Activated naive CD8-positive, alpha-beta T cell treated with anti-CD3 and anti-CD28 coated beads, Interleukin-2, amount 50 U/mL, for 24 hours (primary cell): ENCODE data around the gene SLC25A11.
A peak's percentile ranks its signal among the peaks of the same experiment; 100 is the strongest.

Source experiments
- ATAC-seq: fragments of 150-1000 bp; cut with Tn5 transposase; one replicate; pipeline ENCODE4 v1.10.0; 2021
- DNase-seq: peaks from one replicate; pipeline ENCODE4 v3.0.0; 2021
- H3K27ac Mint-ChIP-seq: one replicate; pipeline ENCODE4 v1.8.0; 2021; ENCODE audit warnings: mild to moderate bottlenecking, mixed read lengths
- H3K27me3 Mint-ChIP-seq: one replicate; pipeline ENCODE4 v1.8.0; 2021; ENCODE audit warnings: mixed read lengths
- H3K36me3 Mint-ChIP-seq: one replicate; pipeline ENCODE4 v1.8.0; 2021; ENCODE audit warnings: low read depth, mixed read lengths
- H3K4me1 Mint-ChIP-seq: one replicate; pipeline ENCODE4 v1.8.0; 2021; ENCODE audit warnings: mixed read lengths
- H3K4me3 Mint-ChIP-seq: one replicate; pipeline ENCODE4 v1.8.0; 2021; ENCODE audit warnings: mild to moderate bottlenecking, moderate library complexity, mixed read lengths
- H3K9me3 Mint-ChIP-seq: one replicate; pipeline ENCODE4 v1.8.0; 2021; ENCODE audit warnings: mixed read lengths

Gene SLC25A11

DNA sequence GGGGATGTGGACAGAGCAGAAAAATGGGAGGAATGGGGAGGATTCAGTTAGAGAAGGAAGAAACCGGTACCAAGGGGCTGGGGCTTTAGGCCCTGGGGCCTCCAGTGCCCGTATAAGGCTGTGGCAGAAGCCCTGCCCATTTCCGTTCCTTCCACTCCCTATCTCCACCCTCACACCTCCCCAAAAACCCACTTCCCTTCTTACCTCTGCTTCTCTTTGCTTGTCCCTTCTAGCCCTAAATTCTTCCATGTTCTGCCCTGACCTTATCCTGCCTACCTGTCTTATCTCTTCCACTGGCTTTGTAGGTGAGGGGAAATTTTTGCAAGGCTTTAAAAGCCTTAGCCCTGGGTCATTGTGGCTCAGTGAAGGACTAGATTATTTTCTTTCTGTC is 4.3 kb upstream of the SLC25A11 start:
- ATAC-seq (peak; percentile 23), DNase-seq (peak; percentile 56)
- peaks cover 3% of the 10 kb centered on the region for H3K27me3 Mint-ChIP-seq
- peak overlapping the region; percentile 99 for H3K4me3 Mint-ChIP-seq
- peaks cover 59% of the 10 kb centered on the region for H3K36me3 Mint-ChIP-seq
- H3K4me1 Mint-ChIP-seq, result peaks cover 65% of the 10 kb centered on the region
- peak overlapping the region; percentile 100 for H3K27ac Mint-ChIP-seq
- H3K9me3 Mint-ChIP-seq, result no peaks in the 10 kb centered on the region

DNA sequence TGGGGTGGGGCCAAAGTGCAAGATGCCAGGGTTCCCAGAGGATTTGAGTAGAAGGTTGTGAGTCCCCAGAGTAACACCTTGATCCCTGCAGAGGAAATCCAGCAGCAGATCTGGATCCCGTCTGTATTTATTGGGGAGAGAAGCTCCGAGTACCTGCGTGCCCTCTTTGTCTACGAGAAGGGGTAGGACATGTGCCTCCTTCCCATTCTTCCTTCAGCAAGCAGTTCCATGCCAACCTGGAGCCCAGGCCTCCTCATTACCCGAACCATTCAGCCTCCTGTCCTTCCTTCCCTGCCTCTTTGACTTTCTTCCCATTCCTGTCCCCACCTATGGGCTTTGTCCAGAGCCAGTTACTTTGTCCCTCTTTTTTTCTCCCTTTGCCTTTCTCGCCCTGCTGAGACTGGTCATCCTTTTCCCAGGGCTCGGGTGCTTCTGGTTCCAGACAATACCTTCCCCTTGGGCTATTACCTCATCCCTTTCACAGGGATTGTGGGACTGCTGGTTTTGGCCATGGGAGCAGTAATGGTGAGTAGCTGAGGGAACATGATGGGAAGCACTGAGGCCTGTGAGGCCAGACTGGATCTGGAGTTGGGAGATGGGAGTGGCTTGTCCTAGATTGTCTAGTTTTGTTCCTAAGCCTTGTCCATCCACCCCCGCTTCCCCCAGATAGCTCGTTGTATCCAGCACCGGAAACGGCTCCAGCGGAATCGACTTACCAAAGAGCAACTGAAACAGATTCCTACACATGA is 3.1 kb upstream of the SLC25A11 start:
- Mint-ChIP-seq H3K4me1 (peaks cover 73% of the 10 kb centered on the region), H3K36me3 (peaks cover 62% of the 10 kb centered on the region), H3K27me3 (peaks cover 2% of the 10 kb centered on the region), H3K9me3 (no peaks in the 10 kb centered on the region), H3K4me3 (peak overlapping the region; percentile 99), H3K27ac (peak overlapping the region; percentile 99)
- DNase-seq (no peak), ATAC-seq (no peak)

DNA sequence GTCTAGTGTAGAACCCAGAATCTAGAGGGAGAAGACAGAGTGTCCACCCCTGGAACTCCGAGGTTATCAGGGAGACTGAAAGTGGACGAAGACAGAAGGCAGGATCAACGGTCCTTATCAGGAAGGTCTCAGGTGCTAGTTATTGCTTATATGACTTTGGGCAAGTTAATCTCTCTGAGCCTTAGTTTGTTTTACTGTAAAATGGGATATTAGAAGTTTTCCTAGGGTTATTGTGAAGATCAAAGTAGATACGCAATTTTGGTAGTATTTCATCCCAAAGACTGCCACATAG is 1.4 kb upstream of the SLC25A11 start:
- no peak for DNase-seq
- Mint-ChIP-seq H3K36me3 (peaks cover 53% of the 10 kb centered on the region), H3K4me1 (peaks cover 70% of the 10 kb centered on the region), H3K4me3 (peak overlapping the region; percentile 99), H3K27me3 (peaks cover 2% of the 10 kb centered on the region), H3K27ac (peak overlapping the region; percentile 99), H3K9me3 (no peaks in the 10 kb centered on the region)
- no peak for ATAC-seq

DNA sequence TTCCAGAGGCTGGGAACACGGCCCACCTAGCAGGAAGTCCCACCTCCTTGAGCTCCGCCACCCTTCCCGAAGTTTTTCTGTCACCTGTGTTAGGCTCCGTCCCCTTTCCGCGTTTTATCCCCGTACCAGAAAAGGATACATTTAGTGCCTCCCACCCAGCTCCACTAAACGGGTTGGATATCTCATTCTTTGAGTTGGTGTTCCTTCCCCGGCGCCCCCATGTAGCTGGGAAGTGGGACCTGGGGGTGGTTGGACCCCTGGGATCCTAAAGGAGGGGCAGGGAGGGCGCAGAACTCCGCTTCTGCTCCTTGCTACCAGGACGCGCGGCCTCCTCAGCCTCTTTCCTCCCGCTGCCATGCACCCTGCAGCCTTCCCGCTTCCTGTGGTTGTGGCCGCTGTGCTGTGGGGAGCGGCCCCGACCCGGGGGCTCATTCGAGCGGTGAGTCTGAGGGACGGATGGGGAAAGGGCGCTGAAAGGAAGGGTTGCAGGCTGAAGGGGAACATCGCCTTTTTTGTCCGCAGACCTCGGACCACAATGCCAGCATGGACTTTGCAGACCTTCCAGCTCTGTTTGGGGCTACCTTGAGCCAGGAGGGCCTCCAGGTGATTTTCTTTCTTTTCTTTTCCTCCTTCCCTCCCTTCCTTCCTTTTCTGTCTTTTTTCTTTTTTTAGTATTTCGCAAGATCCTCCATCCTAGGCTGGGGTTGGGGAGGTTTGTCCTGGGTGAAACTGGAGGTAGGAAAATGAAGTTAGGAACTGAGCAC is 891 bp upstream of the SLC25A11 start:
- H3K36me3 Mint-ChIP-seq, result peaks cover 51% of the 10 kb centered on the region
- H3K27ac Mint-ChIP-seq, result peak overlapping the region; percentile 99
- ATAC-seq (peak; percentile 1), DNase-seq (peak; percentile 63)
- H3K9me3 Mint-ChIP-seq, result no peaks in the 10 kb centered on the region
- peaks cover 69% of the 10 kb centered on the region for H3K4me1 Mint-ChIP-seq
- peak overlapping the region; percentile 99 for H3K4me3 Mint-ChIP-seq
- H3K27me3 Mint-ChIP-seq, result peaks cover 2% of the 10 kb centered on the region

DNA sequence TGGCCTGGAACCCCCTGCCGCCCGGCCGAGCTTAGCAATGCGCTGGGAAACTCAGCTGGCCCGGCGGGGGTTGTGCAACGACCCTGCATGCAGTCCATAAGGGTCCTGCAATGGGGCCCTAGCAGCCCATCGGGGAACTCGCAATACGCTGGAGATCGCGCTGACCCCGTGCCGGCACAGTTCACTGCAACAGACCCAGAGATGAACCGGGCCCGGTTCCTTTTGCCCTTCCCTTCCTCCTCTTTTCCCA is 375 bp downstream of the SLC25A11 start:
- H3K27me3 Mint-ChIP-seq, result peaks cover 2% of the 10 kb centered on the region
- no peaks in the 10 kb centered on the region for H3K9me3 Mint-ChIP-seq
- DNase-seq (peak; percentile 28), ATAC-seq (no peak)
- H3K4me1 Mint-ChIP-seq, result peaks cover 60% of the 10 kb centered on the region
- peak overlapping the region; percentile 99 for H3K27ac Mint-ChIP-seq
- peaks cover 42% of the 10 kb centered on the region for H3K36me3 Mint-ChIP-seq
- H3K4me3 Mint-ChIP-seq, result peak overlapping the region; percentile 99

DNA sequence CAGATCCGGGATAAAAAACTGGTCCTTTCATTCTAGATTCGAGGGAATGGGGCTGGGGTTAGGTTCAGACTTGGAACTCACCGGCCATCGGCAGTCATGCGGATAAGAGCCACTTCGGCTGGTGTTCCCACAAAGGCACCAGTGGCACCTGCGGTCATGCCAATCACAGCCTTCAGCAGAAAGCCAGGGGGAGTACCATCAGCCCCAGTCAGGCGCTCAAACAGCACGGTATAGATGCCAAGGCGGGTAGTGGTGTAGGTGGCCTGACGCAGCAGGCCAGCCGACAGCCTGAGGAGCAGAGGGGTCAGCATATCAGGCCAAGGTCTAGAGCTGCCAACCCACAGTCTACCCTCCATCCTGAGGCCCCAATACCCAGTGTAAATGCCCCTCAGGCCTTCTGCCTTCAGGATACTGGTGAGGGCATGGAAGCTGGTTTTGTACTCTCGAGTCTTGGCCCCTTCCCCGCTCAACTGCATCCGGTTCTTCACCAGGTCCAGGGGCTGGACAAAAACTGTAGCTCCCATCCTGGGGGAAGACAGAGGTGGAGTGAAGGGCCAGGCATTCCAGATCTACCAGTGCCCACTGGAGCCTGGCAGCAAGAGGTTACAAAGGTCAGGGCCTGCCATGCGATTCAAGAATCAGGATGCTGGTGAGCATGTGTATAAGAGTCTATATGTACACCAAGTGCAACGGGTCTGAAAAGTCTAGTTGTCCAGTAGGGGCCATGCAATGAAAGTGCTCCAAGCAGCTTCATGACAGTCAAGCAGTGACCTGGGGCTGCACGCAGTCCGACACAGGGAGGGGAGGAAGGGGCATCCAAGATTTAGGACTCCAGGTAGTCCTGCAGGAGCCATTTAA is 929 bp downstream of the SLC25A11 start:
- no peaks in the 10 kb centered on the region for H3K9me3 Mint-ChIP-seq
- peaks cover 2% of the 10 kb centered on the region for H3K27me3 Mint-ChIP-seq
- peak overlapping the region; percentile 99 for H3K27ac Mint-ChIP-seq
- peaks cover 60% of the 10 kb centered on the region for H3K4me1 Mint-ChIP-seq
- ATAC-seq, result no peak
- peak overlapping the region; percentile 99 for H3K4me3 Mint-ChIP-seq
- H3K36me3 Mint-ChIP-seq, result peaks cover 38% of the 10 kb centered on the region
- no peak for DNase-seq

DNA sequence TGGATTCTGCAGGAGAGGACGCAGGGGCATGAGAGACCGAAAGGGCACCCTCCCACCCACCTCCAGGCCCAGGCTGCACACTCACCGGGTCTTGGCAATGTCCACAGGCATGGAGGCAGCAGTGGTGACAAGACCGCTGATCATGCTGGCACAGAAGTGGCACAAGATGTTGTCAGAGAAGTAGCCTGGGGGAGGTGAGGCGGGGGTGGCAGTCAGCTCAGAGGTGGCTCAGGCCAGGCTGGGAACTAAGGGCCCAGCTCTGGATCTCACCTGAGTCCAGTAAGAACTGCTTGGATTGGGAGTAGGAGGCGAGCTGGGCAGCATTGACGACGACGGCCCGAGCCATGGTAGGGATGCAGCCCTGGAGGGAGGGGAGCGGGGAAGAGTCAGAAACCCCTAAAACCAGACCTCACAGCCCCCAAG is 1.8 kb downstream of the SLC25A11 start:
- Mint-ChIP-seq H3K36me3 (peaks cover 35% of the 10 kb centered on the region), H3K27me3 (peaks cover 2% of the 10 kb centered on the region), H3K27ac (peak overlapping the region; percentile 99), H3K4me3 (peak overlapping the region; percentile 99), H3K4me1 (peaks cover 55% of the 10 kb centered on the region), H3K9me3 (no peaks in the 10 kb centered on the region)
- DNase-seq (no peak), ATAC-seq (no peak)

DNA sequence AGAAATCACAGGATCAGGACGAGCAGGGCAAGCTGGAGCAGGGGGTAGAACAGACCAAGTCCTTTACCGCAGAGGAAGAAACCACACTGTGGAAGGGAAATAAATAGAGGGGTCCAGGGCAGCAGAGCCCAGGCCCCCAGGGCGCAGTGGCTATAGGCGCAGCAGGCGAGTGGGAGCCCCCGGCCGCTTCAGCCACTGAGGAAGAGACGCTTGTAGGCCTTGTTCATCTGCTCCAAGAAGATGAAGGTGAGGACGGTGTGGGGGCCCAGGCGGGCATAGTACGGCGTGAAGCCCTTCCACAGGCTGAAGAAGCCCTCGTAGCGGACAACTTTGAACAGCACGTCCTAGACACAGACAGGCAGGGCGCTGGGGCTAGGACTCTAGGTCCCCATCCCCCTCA is 2.3 kb downstream of the SLC25A11 start:
- peaks cover 52% of the 10 kb centered on the region for H3K4me1 Mint-ChIP-seq
- H3K27me3 Mint-ChIP-seq, result peaks cover 2% of the 10 kb centered on the region
- no peaks in the 10 kb centered on the region for H3K9me3 Mint-ChIP-seq
- ATAC-seq, result no peak
- H3K36me3 Mint-ChIP-seq, result peaks cover 30% of the 10 kb centered on the region
- H3K27ac Mint-ChIP-seq, result no peak overlapping the region
- no peak for DNase-seq
- no peak overlapping the region for H3K4me3 Mint-ChIP-seq

DNA sequence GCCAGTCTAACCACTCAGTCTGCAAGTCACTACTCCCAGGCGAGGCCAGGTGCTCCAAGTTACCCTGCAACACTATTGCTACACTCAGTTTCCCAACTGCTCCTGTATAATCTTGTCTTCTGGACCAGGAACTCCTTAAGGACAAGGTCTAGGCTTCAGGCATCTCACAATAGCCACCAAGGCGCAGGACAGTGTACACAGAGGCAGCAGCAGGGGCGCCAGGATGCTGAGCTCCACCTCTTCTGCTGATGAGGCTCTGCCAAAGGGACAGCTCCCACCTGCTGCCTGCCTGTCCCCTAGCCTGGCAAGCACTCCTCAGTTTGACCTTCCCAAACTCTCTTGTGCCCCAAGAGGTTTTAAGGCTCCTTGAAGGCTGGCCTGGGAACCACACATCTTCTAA is 3.4 kb downstream of the SLC25A11 start:
- peak overlapping the region; percentile 16 for H3K27ac Mint-ChIP-seq
- H3K27me3 Mint-ChIP-seq, result peaks cover 2% of the 10 kb centered on the region
- no peaks in the 10 kb centered on the region for H3K9me3 Mint-ChIP-seq
- DNase-seq (no peak), ATAC-seq (no peak)
- H3K4me3 Mint-ChIP-seq, result no peak overlapping the region
- peaks cover 19% of the 10 kb centered on the region for H3K36me3 Mint-ChIP-seq
- H3K4me1 Mint-ChIP-seq, result peaks cover 40% of the 10 kb centered on the region

DNA sequence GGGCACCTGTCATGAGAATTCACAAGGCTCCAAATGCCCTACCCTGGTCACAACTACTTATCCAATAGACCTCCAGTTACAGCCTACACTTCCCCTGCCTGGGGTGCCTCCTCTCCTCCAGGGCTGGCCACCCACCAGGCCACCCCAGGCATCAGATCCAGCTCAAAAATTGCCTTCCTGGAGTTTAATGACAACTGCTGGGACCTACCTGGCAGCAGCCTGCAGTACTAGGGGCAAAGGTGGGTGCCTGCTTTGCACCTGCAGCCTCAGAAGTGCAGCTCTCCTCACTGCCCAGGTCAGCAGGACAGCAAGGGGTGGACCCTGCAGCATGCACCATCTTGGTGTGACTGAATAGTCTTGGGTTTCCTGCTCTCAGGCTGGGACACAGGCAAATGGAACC is 4.2 kb downstream of the SLC25A11 start:
- H3K4me1 Mint-ChIP-seq, result peaks cover 35% of the 10 kb centered on the region
- no peaks in the 10 kb centered on the region for H3K9me3 Mint-ChIP-seq
- ATAC-seq (no peak), DNase-seq (no peak)
- H3K27me3 Mint-ChIP-seq, result peaks cover 2% of the 10 kb centered on the region
- no peak overlapping the region for H3K4me3 Mint-ChIP-seq
- H3K36me3 Mint-ChIP-seq, result peaks cover 17% of the 10 kb centered on the region
- no peak overlapping the region for H3K27ac Mint-ChIP-seq

DNA sequence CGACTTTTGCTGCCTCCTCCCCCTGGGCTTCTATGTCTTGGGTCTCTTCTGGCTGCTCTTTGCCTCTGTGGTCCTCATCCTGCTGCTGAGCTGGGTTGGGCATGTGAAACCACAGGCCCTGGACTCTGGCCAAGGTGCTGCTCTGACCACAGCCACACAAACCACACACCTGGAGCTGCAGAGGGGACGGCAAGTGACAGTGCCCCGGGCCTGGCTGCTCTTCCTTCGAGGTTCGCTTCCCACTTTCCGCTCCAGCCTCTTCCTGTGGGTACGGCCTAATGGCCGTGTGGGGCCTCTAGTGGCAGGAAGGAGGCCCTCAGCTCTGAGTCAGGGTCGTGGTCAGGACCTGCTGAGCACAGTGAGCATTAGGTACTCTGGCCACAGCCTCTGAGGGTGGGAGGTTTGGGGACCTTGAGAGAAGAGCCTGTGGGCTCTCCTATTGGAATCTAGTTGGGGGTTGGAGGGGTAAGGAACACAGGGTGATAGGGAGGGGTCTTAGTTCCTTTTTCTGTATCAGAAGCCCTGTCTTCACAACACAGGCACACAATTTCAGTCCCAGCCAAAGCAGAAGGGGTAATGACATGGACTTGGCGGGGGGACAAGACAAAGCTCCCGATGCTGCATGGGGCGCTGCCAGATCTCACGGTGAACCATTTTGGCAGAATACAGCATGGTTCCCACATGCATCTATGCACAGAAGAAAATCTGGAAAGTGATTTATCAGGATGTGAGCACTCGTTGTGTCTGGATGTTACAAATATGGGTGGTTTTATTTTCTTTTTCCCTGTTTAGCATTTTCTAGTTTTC is 5.5 kb downstream of the SLC25A11 start:
- Mint-ChIP-seq H3K36me3 (peaks cover 19% of the 10 kb centered on the region), H3K27ac (peak overlapping the region; percentile 49), H3K4me1 (peaks cover 33% of the 10 kb centered on the region), H3K4me3 (peak overlapping the region; percentile 23), H3K9me3 (no peaks in the 10 kb centered on the region), H3K27me3 (no peaks in the 10 kb centered on the region)
- ATAC-seq (no peak), DNase-seq (no peak)

DNA sequence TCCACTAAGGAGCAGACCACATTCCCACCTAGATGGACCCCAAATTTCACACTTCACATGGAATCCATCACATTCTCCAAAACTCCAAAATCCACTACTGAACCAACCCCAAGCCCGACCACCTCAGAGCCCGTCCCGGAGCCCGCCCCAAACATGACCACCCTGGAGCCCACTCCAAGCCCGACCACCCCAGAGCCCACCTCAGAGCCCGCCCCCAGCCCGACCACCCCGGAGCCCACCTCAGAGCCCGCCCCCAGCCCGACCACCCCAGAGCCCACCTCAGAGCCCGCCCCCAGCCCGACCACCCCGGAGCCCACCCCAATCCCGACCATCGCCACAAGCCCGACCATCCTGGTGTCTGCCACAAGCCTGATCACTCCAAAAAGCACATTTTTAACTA is 6.2 kb downstream of the SLC25A11 start:
- peak overlapping the region; percentile 23 for H3K4me3 Mint-ChIP-seq

DNA sequence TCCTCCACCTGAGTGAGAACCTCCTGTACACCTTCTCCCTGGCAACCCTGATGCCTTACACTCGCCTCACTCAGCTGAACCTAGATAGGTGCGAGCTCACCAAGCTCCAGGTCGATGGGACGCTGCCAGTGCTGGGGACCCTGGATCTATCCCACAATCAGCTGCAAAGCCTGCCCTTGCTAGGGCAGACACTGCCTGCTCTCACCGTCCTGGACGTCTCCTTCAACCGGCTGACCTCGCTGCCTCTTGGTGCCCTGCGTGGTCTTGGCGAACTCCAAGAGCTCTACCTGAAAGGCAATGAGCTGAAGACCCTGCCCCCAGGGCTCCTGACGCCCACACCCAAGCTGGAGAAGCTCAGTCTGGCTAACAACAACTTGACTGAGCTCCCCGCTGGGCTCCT is 7.1 kb downstream of the SLC25A11 start:
- no peak for DNase-seq
- H3K4me3 Mint-ChIP-seq, result no peak overlapping the region
- no peaks in the 10 kb centered on the region for H3K9me3 Mint-ChIP-seq
- H3K27me3 Mint-ChIP-seq, result no peaks in the 10 kb centered on the region
- peaks cover 18% of the 10 kb centered on the region for H3K36me3 Mint-ChIP-seq
- no peak overlapping the region for H3K27ac Mint-ChIP-seq
- peaks cover 21% of the 10 kb centered on the region for H3K4me1 Mint-ChIP-seq
- no peak for ATAC-seq

More for the DNA sequence above, 6.2 kb downstream of the SLC25A11 start:
- Mint-ChIP-seq H3K36me3 (peaks cover 19% of the 10 kb centered on the region), H3K9me3 (no peaks in the 10 kb centered on the region), H3K27me3 (no peaks in the 10 kb centered on the region), H3K27ac (peak overlapping the region; percentile 49), H3K4me1 (peaks cover 28% of the 10 kb centered on the region)
- ATAC-seq (no peak), DNase-seq (no peak)

DNA sequence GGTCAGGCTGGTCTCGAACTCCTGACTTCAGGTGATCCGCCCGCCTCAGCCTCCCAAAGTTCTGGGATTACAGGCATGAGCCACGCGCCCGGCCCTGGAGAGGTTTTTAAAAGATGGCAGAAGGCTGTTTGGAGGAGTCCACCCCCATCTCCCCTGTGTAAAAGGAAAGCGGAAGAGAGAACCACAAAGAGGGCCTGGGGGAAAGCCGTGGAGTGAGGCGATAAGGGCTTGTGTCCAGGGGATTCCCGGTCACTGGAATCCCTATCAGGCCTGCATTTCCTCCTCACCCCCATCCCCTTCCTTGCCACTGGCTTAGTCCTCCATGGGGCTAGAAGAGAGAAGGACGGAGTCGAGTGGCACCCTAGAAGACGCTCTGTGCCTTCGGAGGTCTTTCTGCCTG is 7.9 kb downstream of the SLC25A11 start, which contains the start of gene GP1BA:
Gene GP1BA, plus strand, starts transcription at position 315 of the 400 bp plus-strand sequence. CDS start 328 bp downstream, outside the sequence.
- H3K4me3 Mint-ChIP-seq, result no peak within 1 kb of the TSS
- no peaks in the 10 kb centered on the region for H3K27me3 Mint-ChIP-seq
- no peaks in the 10 kb centered on the region for H3K9me3 Mint-ChIP-seq
- ATAC-seq, result no peak
- DNase-seq, result no peak
- H3K4me1 Mint-ChIP-seq, result peaks cover 20% of the 10 kb centered on the region
- H3K27ac Mint-ChIP-seq, result no peak within 1 kb of the TSS
- peaks cover 15% of the 10 kb centered on the region for H3K36me3 Mint-ChIP-seq
